HG03175 (cell line): ENCODE results near the gene MINDY3.
"Not testable (repeated sequence)": the region's sequence is repeated elsewhere in the genome, so short reads cannot be mapped to it uniquely, and the experiment has no call there.

Source experiments
- ATAC-seq: cut with Tn5 transposase; IDR thresholded peaks from one replicate; pipeline ENCODE4 v1.9.1; 2021; ENCODE audit warnings: mild to moderate bottlenecking, moderate library complexity; ENCODE audit not compliant: unreplicated experiment

The MINDY3 gene

DNA sequence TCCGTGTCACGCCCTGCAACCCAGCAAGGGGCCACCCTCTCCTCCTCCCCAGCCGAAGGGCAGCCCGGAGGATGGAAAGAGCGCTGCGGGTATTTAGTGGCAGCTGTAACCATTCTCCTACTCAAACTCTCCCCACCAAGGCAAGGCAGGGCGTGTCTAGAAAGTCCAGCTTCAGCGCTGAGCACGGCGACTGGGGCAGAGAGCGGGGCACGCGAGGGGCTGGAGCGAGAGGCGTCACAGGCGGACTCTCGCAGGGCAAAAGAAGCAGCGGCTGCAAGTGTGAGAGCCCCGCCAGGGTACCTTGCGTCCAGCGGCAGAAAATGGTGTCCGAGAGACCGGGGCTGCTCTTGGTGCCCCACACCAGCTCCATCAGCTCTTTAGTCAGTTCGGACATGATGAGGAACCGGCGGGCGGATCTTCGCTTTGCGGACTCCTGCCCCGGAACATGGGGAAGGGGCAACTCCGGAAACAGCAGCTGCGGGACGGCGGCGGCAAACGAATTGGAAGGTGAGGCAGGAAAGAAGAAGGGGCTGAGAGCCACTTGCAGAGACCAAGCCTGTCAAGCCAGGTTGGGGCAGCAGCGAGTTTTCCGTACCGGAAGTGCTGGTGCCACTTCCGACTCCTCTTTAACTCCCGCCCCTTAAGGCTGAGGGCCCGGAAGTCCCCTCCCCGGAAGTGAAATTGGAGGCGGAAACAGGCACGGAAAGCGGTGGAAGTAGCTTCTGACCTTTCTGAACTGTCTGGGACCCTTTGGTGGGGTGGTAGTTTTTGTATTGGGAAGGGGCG, at the start of gene MINDY3:
Gene MINDY3 (minus strand): TSS at position 602 of the 786 bp plus-strand sequence. CDS start 208 bp downstream, at position 394.
- ATAC-seq, result peak; percentile 95

DNA sequence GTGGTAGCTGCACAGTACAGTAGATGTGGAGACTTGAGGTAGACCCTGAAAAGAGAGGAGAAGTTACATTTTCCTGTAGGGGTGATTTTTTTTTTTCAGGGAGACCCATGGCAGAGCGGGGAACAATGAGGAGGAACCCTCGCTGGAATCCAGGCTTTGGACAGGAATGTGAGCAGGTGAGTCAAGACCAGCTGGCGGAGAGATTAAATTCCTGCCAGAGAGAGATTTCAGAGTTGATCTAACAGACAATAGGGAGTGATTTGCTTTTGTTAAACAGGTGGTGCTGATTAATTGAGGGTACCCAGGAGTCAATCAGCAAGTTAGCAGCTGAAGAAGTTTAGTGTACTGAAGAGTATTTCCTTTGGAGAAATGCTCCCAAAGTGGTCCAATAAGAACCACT, 41.6 kb upstream of the MINDY3 start:
- ATAC-seq, result no peak

DNA sequence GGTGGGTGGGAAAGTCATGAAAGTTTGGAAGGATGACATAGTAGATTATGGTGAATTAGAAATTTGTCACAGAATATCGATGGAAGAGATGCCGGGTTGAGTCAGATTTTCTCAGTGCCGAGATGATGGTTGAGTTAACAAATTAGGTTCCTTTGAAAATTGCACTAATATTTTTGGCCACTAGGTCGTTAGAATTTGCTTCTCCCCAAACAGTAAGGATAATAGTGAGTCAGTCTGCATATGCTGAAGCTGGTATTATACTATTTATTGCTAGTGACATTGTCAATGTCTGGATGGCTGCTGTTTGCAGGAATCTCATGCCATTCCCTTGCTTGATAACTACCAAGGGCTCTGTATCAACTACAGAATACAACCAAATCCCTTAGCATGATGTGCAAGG, 37.7 kb upstream of the MINDY3 start:
- ATAC-seq, result peak; percentile 59

DNA sequence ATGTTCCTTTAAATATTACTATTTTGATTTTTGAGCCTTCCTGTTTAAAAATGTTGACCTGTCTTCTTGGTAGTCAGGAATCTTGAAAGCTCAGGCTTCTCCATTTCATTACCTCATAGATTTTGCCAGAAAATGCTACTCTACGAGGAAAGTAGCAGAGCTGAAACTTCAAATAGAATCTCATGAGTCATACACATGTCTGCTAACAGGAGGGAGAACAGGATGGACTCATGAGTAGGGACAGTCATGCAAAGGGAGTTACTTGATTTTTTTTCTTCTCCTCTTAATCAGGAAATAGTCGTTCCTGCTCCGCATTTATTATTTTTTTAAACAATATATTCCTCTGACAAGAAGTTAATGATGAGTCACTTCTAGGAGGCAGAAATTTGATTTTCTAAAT, 37.0 kb upstream of the MINDY3 start:
- ATAC-seq, result no peak

DNA sequence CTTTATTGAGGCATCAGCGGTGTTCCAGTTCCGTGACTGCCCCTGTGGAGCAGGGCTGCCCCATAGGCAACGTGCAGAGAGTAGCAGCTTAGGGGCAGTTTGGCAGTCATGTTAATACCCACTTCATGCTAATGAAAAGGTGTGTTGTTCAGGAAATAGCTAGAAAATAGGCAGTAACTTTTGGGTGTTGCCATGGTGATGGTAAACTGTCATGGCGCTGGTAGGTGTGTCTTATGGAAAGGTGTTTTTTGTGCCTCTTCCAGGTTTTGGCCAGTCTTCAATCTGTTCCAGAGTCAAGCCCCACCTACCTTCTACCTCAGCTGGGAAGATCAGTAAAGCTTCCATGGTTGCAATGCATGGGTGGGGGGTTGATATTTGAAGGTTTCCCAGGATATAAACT, 36.3 kb upstream of the MINDY3 start:
- ATAC-seq, result no peak

DNA sequence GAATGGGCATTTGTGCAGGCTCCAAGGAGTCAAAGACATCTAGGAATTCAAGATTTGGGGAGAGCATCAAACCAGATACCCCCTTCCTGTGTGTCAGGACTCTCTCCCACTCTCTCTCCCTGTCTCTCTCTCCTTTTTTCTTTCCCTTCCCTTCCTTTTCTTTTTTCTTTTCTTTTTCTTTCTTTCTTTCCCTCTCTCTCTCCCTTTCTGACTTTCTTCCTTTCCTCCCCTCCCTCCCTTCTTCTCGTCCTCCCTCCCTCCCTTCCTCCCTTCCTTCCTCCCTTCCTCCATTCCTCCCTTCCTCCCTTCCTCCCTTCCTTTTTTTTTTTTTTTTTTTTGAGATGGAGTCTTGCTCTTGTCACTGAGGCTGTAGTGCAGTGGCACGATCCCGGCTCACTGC, 24.1 kb upstream of the MINDY3 start:
- ATAC-seq, result no peak

DNA sequence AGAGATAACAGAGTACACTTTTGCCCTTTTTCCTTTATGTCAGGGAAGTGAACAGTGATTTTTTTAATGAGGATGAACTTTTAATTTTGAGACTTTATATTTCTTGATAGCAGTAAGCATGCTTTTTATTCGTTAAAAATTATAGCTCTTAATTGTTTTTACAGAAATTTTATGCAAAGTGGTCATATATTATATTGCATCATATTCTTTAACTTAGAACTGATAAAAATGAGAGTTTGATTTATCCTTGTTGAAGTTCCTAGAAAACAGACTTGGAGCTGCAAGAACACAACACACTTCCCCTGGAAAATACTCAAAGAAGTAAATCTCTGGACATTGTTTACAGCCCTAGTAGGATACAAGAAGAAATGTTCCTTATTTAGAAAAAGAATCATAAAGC, 21.2 kb upstream of the MINDY3 start:
- no peak for ATAC-seq

DNA sequence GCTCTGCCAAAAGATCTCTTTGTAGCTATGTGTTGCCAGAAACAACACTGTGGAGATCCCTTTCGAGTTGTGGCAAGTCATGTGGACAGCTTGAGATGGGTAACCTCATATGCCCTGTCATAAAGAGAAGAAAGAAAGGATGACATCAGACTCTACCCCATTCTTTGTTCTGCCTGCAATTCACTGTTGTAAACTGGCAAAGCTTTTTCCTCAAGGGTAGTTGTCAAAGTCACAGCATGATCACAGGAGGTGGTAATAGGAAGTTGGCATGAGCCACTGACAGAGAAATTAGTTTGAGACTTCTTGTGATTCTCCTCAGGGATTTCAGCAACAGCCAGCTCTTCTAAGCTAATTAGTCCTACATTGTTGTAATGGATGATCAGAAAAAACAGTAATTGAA, 19.4 kb upstream of the MINDY3 start:
- ATAC-seq, result no peak

DNA sequence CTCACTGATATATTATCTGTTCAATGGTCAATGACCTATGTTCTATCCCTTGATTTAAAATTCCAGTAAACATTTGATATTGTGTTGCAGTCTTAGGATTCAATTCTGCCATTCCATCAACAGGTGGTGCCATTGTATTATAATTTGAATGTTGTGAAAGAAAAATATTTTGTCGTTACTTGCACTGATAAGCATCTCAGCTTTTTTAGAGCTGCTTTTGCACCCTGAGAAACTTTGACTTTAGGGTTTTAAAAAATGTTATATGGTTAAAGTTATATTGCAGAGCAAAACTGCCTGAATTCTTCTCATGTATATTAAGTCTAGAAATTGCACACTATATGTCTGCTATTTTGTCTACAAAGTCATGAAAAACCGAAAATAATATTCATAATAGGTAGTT, 18.8 kb upstream of the MINDY3 start:
- no peak for ATAC-seq

DNA sequence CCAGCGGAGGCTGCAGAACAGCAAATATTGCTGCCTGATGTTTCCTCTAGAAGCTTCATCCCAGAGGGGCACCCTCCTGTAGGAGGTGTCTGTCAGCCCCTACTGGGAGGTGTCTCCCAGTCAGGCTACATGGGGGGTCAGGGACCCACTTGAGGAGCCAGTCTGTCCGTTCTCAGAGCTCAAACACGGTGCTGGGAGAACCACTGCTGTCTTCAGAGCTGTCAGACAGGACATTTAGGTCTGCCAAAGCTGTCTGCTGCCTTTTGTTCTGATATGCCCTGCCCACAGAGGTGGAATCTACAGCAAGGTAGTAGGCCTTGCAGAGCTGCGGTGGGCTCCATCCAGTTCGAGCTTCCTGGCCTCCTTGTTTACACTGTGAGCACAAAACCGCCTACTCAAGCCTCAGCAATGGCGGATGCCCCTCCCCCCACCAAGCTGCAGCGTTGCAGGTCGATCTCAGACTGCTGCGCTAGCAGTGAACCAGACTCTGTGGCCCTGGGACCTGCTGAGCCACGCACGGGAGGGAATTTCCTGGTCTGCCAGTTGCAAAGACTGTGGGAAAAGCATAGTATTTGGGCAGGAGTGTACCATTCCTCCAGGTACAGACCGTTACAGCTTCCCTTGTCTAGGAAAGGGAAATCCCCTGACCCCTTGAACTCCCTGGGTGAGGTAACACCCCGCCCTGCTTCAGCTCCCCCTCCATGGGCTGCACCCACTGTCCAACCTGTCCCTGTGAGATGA, 17.7 kb upstream of the MINDY3 start:
- no peak for ATAC-seq

DNA sequence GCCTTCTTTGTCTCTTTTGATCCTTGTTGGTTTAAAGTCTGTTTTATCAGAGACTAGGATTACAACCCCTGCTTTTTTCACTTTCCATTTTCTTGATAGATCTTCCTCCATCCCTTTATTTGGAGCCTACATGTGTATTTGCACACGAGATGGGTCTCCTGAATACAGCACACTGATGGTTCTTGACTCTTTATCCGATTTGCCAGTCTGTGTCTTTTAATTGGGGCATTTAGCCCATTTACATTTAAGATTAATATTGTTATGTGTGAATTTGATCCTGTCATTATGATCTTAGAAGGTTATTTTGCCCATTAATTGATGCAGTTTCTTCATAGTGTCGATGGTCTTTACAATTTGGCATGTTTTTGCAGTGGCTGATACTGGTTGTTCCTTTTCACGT, 16.0 kb upstream of the MINDY3 start:
- not testable (repeated sequence) for ATAC-seq

DNA sequence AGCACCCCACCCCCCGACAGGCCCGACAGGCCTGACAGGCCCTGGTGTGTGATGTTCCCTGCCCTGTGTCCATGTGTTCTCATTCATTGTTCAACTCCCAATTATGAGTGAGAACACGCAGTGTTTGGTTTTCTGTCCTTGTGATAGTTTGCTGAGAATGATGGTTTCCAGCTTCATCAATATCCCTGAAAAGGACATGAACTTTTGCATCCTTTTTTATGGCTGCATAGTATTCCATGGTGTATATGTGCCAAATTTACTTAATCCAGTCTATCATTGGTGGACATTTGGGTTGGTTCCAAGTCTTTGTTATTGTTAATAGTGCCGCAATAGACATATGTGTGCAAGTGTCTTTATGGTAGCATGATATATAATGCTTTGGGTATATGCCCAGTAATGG, 12.3 kb upstream of the MINDY3 start:
- not testable (repeated sequence) for ATAC-seq

DNA sequence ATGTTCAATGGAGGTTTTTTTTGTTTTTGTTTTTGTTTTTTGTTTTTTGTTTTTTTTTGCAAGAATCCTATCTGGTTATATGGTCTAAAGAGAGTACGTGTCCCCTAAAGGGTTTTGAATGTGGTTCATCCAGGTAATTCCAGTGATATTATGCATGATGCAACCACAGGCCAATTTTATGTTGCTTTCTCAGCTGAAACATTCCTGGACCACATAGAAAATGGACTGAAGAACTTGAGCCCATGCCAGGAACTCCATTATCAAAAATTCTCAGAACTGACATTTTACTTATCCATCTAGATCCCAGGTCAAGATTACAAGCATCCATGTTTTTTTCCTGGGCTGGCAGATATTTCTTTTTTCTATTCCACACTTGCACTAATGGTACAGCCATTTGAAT, 11.5 kb upstream of the MINDY3 start:
- ATAC-seq, result no peak

DNA sequence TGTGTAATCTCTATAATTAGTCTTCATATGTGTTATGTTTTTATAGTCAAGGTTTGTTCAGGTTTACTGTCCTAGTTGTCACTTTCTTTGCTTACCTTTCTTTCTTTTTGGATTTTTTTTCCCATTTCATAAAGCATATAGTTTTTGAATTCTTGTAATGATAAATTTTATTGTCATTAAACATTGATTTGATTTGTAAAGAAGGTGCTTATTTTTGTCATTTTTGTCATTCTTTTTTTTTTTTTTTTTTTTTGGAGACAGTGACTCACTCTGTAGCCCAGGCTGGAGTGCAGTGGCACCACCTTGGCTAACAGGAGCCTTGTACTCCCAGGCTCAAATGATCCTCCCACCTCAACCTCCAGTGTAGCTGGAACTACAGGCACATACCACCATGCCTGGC, 9.6 kb upstream of the MINDY3 start:
- ATAC-seq, result no peak

DNA sequence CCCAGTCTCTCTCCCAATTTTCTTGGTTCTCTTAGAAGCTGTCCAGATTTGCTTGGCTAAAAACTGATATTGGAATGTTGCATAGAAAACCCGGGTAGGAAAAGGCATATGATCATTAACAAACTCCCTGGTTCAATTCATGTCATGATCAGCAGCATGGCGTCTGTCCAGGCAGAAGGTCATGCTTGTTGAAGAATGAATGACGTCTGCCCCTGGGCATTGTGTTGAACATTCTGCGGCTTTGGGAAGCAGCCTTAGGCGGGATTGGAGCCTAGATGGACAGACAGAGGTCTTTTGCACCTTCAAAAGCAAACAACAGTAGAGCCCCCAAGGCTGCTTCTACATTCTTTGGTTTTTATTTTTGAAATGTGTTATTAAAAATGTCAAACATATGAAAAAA, 7.7 kb upstream of the MINDY3 start:
- no peak for ATAC-seq

DNA sequence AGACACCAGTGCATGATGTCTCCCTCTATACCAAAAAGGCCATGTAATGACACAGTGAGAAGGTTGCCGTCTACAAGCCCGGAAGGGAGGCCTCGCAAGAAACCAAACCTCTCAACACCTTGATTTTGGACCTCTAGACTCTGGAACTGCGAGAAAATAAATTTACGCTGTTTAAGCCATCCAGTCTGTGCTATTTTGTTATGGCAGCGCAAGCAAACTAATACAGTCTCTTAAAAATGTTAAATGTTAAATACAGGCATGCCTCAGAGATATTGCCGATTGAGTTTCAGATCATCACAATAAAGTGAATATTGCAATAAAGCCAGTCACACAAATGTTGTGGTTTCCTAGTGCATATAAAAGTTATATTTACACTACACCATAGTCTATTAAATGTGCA, 5.0 kb upstream of the MINDY3 start:
- ATAC-seq, result no peak

DNA sequence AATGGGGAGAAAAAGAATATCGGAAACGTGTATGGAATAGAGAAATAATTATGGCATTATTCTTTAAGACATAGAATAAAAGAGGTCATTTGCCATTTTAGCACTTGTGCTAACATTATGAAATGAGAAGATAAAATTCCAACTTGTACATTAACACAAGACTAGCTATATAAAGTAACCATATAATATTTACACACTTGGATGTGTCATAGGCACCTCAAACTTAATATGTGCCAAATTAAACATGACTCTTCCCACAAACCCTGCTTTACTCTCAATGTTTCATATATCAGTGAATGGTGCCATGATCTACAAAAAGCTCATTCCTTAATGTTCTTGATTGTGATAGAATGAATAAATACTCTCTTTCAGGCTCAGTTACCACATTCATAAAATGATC, 4.1 kb upstream of the MINDY3 start:
- ATAC-seq, result no peak

DNA sequence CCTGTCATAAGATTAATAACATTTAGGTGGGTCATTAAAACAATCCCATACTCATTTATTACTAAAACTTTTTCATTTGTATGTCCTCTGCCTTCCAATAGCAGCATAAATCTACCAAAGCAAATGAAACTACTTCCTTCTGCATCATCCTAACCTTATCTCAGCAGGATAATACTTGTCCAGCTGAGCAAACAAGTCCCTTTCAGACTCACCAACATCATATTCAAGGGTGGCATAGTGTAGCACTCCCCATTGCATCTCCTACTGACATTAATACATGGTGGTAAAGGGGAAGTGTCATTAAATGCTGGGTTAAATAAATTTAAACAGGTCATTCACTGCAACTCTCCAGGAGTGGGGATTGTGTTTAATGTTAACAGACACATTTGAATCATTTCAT, 3.4 kb upstream of the MINDY3 start:
- no peak for ATAC-seq

DNA sequence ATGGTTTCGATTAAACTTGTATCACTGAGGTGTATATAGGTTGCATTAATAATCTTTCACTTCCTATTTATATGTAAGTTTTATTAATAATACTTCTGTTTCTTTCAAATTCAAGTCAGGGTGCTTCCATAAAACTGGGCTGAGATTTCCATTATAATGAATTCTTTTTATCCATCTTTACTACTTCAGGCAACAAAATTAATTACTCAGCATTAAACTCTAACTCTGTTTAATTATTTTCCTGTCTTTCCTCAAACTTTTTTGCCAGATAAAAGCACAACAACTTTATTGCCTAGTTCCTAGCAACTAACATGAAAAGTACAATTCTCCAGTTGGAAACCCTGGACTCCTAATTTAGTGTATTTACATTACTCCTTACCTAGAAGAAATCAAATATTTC, 3.0 kb upstream of the MINDY3 start:
- no peak for ATAC-seq

DNA sequence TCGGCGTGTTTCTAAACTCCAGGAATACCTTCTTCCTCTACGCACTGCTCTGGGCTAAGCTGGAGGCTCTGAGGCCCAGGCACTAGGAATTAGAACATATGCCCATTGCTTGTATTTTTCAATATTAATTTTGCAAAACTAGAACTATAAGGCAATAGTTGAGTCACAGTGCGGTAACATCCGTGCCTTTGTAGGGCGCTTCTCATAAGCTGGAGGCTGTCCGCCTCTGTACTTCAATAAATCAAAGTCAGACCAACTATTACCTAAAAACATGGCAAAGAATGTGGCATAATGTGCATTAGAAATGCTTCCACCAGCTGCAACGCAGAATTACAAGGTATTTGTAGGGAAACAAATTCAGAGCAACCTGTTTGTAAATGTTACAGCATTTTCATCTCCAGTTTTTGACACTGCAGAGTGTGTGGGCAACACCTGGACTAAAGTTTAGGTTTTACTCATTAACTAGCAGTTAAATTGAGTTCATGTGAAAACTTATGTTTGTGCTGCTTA, 440 bp upstream of the MINDY3 start:
- no peak for ATAC-seq

DNA sequence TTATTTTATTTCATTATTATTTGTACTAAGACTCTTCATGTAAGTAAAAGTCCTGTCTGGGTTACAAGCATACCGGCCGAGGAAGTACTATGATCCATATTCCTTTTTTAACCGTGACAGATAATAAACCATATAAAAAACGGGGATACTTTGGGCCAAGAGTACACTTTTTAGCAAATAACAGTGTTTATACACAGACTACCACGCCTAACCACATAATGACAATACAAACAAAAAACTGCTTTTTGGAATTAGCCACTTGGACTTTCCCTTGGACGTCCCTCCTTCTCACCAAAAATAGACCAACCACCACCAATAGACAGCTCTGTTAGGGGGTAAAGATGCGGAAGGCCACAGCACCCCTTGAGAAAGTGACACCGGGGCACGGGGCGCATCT, 800 bp downstream of the MINDY3 start:
- ATAC-seq, result no peak

DNA sequence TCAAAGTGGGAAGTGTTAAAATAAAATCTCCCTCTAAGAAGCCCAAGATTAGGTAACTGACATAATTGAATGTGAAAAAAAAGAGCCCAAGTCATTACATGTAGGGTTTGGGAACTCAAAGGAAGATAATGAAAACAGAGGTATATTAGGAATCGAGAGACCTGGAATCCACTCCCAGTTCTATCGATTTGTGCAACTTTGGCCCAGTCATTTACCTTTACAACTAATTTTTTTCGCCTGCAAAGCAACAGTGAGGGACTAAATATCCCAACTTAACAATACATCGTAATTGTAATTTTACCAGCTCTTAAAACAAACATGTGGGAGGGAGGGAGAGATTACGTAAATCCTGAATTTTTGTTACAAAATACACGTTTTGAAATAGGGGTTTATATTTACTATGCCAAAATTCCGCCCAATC, 1.4 kb downstream of the MINDY3 start:
- no peak for ATAC-seq
